Measurements from ENCODE around the gene ZNF423.

ZNF423 gene

DNA sequence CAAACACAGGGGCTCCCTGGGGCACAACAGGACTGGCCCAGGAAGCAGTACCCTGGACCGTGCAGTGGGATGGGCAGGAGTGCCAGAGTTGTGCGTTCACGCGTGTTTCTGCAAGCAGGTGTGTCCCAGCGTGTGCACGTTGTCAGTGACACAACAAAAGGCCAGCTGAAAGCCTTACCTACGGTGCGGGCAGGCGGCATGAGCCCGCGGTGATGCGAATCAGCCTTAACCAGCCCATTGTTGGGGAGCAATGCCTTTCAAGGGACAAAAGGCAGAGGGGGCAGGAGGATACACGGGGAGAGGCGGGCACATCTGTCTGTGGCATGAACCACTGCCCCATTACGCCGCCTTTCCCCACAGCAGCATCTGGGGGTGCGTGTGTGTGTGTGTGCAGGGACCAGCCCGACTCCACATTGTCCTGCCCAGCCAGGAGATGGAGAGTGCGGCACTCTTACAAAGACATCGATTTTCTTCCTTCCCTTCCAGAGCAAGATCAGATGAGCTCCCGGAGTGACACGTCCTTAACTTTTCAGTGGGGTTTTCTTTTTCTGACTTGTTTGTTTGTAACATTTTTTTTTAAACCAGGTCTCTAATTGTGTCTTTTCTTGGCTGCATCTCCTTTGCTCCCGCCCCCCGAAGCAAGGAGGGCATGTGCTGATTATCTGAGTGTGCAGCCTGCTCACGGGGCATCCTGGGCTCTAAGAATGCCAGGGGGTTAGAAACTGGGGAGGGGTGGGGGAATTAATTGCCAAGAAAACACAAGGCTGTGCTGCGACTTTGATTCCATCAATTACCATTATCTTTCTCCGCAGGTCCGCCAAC, 158.1 kb downstream of the ZNF423 start:
- TF ChIP-seq, protein P1, sequence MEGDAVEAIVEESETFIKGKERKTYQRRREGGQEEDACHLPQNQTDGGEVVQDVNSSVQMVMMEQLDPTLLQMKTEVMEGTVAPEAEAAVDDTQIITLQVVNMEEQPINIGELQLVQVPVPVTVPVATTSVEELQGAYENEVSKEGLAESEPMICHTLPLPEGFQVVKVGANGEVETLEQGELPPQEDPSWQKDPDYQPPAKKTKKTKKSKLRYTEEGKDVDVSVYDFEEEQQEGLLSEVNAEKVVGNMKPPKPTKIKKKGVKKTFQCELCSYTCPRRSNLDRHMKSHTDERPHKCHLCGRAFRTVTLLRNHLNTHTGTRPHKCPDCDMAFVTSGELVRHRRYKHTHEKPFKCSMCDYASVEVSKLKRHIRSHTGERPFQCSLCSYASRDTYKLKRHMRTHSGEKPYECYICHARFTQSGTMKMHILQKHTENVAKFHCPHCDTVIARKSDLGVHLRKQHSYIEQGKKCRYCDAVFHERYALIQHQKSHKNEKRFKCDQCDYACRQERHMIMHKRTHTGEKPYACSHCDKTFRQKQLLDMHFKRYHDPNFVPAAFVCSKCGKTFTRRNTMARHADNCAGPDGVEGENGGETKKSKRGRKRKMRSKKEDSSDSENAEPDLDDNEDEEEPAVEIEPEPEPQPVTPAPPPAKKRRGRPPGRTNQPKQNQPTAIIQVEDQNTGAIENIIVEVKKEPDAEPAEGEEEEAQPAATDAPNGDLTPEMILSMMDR (IDR thresholded peaks at IDR 0.05; ENCODE audit: low read depth, low read length) = no peak
- no peaks in the 10 kb centered on the region for H3K9me3 ChIP-seq (ENCODE audit: severe bottlenecking)
- no peaks in the 10 kb centered on the region for H3K36me3 ChIP-seq
- DNase-seq = no peak
- H3K27ac ChIP-seq = no peak overlapping the region
- no peaks in the 10 kb centered on the region for H3K27me3 ChIP-seq (ENCODE audit: insufficient read depth, low read depth, severe bottlenecking)
- no peak overlapping the region for H3K4me3 ChIP-seq (ENCODE audit: low read depth, low read length)

DNA sequence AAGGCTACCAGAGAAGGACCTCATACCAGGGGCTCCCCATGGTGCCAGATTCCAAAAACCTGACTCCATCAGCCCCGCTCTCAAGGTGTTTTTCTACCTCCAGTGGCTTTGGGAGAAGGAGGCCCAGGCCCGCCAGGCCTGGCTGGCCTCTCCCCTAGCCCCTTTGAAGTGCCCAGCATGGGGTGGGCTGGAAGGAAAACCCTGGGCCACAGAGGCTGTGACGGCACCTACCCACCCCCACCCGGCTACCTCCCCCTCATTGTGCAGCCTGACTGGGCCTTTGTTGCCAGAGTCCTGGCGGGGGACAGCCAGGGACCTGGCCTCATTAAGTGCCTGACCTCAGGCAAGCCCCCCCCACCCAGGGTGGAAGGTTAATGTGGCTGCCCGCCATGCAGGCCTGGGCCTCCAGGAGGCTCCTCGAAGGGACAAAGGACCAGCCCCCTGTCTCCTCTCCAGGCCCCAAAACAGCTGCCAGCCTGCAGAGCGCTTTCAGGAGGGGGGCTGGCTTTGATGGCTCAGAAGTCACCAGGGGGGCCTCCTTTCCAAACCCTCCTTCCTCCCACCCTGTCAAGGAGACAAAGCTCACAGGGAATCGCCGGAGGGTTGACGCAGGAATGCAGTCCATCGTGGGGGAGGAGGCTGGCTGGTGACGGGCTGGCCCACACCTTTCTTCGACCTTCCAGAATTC, 159.4 kb downstream of the ZNF423 start:
- Histone ChIP-seq H3K9me3 (ENCODE audit: severe bottlenecking) (no peaks in the 10 kb centered on the region), H3K36me3 (no peaks in the 10 kb centered on the region), H3K4me3 (ENCODE audit: low read depth, low read length) (no peak overlapping the region), H3K27me3 (ENCODE audit: insufficient read depth, low read depth, severe bottlenecking) (no peaks in the 10 kb centered on the region), H3K27ac (no peak overlapping the region)
- TF ChIP-seq, protein P1 (IDR thresholded peaks at IDR 0.05; ENCODE audit: low read depth, low read length) = no peak
- DNase-seq = no peak

DNA sequence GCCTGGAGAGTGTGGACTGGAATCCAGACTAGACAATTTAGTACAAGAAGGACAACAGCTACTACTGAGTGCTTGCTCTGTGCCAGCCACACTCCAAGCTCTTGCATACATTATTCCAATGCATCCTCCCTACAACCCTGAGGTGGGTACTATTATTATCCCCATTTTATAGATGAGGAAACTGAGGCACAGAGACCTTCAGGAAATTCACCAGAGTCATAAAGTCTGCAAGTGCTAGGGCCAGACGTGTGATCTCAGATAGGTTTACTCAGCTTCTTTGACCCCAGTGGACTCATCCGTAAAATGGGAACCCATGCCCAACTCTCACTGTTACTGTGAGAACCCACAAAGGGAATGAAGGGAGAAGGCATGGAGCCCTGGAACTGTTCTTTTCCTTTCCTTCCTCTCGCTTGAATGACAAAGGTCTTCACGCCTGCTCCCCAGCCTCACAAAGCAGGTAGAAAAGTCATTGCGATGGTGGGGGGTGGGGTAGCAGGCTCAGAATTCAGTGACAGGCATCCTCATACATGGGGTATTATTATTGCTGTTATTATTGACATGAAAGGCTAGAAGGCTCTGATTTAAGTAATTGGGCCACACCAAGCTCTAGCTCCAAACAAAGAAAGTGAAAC, 160.0 kb downstream of the ZNF423 start:
- Histone ChIP-seq H3K36me3 (no peaks in the 10 kb centered on the region), H3K4me3 (ENCODE audit: low read depth, low read length) (no peak overlapping the region), H3K27me3 (ENCODE audit: insufficient read depth, low read depth, severe bottlenecking) (no peaks in the 10 kb centered on the region), H3K9me3 (ENCODE audit: severe bottlenecking) (no peaks in the 10 kb centered on the region), H3K27ac (no peak overlapping the region)
- DNase-seq = no peak
- TF ChIP-seq, protein P1 (IDR thresholded peaks at IDR 0.05; ENCODE audit: low read depth, low read length) = no peak

DNA sequence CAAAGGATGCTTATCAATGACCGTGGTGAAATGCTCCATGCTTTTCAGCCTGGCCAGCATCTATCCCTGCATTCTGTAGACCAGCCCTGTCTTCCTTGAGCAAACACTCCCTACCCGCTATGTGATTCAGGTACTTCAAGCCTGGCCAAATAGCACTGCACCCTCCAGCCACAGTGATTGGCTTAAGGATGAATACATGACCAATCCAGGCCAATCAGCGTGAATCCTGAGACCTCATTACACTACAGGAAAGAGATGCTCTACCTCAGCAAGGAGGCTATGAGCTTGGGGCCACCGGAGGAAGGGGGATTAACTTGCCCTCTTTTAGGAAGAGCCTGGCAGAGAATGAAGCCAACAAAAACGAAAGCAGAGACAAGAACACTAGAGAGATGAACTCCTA, 162.5 kb downstream of the ZNF423 start:
- no peak for DNase-seq
- no peaks in the 10 kb centered on the region for H3K36me3 ChIP-seq
- H3K9me3 ChIP-seq (ENCODE audit: severe bottlenecking) = no peaks in the 10 kb centered on the region
- no peaks in the 10 kb centered on the region for H3K27me3 ChIP-seq (ENCODE audit: insufficient read depth, low read depth, severe bottlenecking)
- no peak overlapping the region for H3K27ac ChIP-seq
- no peak overlapping the region for H3K4me3 ChIP-seq (ENCODE audit: low read depth, low read length)
- TF ChIP-seq, protein P1 (IDR thresholded peaks at IDR 0.05; ENCODE audit: low read depth, low read length) = no peak

DNA sequence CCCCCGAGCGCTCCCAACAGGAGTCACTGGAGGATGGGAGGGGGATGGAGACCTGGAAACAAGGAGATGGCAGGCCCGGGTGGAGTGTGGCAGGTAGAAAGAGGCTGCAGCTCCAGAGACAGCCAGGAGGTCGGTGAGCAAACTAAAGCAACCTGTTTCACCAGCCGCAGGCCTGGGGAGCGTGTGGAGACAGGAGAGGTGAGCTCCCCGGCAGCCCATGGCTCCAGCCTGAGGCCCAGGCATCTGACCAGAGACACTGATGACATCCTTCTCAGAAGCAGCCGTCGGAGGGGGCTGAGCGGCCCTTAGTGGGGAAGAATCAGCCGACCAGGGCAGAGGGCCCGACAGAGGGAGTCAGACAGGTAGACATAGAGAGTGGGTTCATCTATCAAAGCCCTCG, 165.1 kb downstream of the ZNF423 start:
- no peaks in the 10 kb centered on the region for H3K27me3 ChIP-seq (ENCODE audit: insufficient read depth, low read depth, severe bottlenecking)
- TF ChIP-seq, protein P1 (IDR thresholded peaks at IDR 0.05; ENCODE audit: low read depth, low read length) = no peak
- H3K27ac ChIP-seq = no peak overlapping the region
- no peak overlapping the region for H3K4me3 ChIP-seq (ENCODE audit: low read depth, low read length)
- H3K9me3 ChIP-seq (ENCODE audit: severe bottlenecking) = no peaks in the 10 kb centered on the region
- no peaks in the 10 kb centered on the region for H3K36me3 ChIP-seq
- no peak for DNase-seq
